ENCODE data around the gene TGFB1I1. TPM values are rescaled to one million over a fixed set of nuclear protein-coding genes. Genes with fewer than 3 reads are reported as not detected.
A peak's percentile ranks its signal among the peaks of the same experiment; 100 is the strongest.

Gene TGFB1I1
- total RNA-seq, 1 donor from 2014 or later, result 25.6 TPM

- TF ChIP-seq, protein P1, sequence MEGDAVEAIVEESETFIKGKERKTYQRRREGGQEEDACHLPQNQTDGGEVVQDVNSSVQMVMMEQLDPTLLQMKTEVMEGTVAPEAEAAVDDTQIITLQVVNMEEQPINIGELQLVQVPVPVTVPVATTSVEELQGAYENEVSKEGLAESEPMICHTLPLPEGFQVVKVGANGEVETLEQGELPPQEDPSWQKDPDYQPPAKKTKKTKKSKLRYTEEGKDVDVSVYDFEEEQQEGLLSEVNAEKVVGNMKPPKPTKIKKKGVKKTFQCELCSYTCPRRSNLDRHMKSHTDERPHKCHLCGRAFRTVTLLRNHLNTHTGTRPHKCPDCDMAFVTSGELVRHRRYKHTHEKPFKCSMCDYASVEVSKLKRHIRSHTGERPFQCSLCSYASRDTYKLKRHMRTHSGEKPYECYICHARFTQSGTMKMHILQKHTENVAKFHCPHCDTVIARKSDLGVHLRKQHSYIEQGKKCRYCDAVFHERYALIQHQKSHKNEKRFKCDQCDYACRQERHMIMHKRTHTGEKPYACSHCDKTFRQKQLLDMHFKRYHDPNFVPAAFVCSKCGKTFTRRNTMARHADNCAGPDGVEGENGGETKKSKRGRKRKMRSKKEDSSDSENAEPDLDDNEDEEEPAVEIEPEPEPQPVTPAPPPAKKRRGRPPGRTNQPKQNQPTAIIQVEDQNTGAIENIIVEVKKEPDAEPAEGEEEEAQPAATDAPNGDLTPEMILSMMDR (conservative IDR thresholded peaks at IDR 0.05), result no peak
- Mint-ChIP-seq H3K4me1 (ENCODE audit: unreplicated experiment) (peaks cover 13% of the 10 kb centered on the region), H3K27ac (no peak overlapping the region), H3K36me3 (no peaks in the 10 kb centered on the region), H3K4me3 (peak overlapping the region; percentile 2), H3K9me3 (no peaks in the 10 kb centered on the region), H3K27me3 (no peaks in the 10 kb centered on the region)
- no peak for DNase-seq (ENCODE audit: extremely low spot score, unreplicated experiment)
Observed at GRCh38 chr16:31461201-31461920, 10.6 kb upstream of the TGFB1I1 start.

DNA sequence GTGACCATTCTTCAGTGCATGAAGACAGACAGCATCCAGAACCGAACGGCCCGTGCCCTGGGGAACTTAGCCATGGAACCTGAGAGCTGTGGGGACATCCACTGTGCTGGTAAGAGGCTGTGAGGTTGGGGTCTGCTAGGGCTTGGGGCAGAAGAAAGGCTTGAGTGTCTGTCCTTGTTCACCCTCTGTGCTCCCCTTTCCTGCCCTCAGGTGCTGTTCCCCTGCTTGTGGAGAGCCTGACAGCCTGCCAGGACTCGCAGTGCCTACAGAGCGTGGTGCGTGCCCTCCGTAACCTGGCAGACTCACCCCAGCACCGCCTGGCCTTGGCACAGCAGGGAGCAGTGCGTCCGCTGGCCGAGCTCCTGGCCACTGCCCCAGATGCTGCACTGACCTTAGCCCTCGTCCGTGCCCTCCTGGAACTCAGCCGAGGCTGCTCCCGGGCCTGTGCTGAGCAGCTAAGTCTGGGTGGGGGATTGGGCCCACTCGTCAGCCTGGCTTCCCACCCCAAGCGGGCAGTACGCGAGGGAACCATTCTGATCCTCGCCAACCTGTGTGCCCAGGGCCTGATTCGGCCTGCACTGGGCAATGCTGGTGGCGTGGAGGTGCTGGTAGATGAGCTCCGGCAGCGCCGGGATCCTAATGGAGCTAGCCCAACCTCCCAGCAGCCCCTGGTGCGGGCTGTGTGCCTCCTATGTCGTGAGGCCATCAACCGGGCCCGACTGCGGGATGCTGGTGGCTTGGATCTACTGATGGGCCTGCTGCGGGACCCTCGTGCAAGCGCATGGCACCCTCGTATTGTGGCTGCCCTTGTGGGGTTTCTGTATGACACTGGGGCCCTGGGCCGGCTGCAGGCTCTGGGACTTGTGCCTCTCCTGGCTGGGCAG, 9.8 kb upstream of the TGFB1I1 start:
- H3K27ac Mint-ChIP-seq, result no peak overlapping the region
- peaks cover 13% of the 10 kb centered on the region for H3K4me1 Mint-ChIP-seq (ENCODE audit: unreplicated experiment)
- H3K9me3 Mint-ChIP-seq, result no peaks in the 10 kb centered on the region
- H3K27me3 Mint-ChIP-seq, result no peaks in the 10 kb centered on the region
- no peak for DNase-seq (ENCODE audit: extremely low spot score, unreplicated experiment)
- TF ChIP-seq, protein P1 (conservative IDR thresholded peaks at IDR 0.05), result no peak
- no peaks in the 10 kb centered on the region for H3K36me3 Mint-ChIP-seq
- H3K4me3 Mint-ChIP-seq, result no peak overlapping the region

DNA sequence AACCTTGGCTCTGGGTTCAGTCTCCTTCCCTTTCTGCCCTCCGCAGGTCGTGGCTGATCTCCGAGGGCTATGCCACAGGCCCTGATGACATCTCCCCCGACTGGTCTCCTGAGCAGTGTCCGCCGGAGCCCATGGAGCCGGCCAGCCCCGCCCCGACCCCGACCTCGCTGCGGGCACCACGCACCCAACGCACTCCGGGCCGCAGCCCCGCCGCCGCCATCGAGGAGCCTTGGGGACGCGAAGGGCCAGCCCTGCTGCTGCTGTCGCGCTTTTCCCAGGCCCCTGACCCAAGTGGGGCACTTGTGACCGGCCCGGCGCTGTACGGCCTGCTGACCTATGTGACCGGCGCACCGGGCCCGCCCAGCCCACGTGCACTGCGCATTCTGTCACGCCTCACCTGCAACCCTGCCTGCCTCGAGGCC, 7.6 kb upstream of the TGFB1I1 start:
- no peak overlapping the region for H3K4me3 Mint-ChIP-seq
- H3K9me3 Mint-ChIP-seq, result no peaks in the 10 kb centered on the region
- TF ChIP-seq, protein P1 (conservative IDR thresholded peaks at IDR 0.05), result no peak
- DNase-seq (ENCODE audit: extremely low spot score, unreplicated experiment), result no peak
- H3K27me3 Mint-ChIP-seq, result no peaks in the 10 kb centered on the region
- no peak overlapping the region for H3K27ac Mint-ChIP-seq
- no peaks in the 10 kb centered on the region for H3K36me3 Mint-ChIP-seq
- peaks cover 10% of the 10 kb centered on the region for H3K4me1 Mint-ChIP-seq (ENCODE audit: unreplicated experiment)

- Mint-ChIP-seq H3K4me3 (no peak overlapping the region), H3K4me1 (ENCODE audit: unreplicated experiment) (peaks cover 10% of the 10 kb centered on the region), H3K27ac (no peak overlapping the region), H3K27me3 (no peaks in the 10 kb centered on the region), H3K36me3 (no peaks in the 10 kb centered on the region), H3K9me3 (no peaks in the 10 kb centered on the region)
- TF ChIP-seq, protein P1 (conservative IDR thresholded peaks at IDR 0.05), result no peak
- no peak for DNase-seq (ENCODE audit: extremely low spot score, unreplicated experiment)
Observed at GRCh38 chr16:31464781-31465260, 7.1 kb upstream of the TGFB1I1 start.

- H3K27me3 Mint-ChIP-seq, result no peaks in the 10 kb centered on the region
- no peak overlapping the region for H3K27ac Mint-ChIP-seq
- no peaks in the 10 kb centered on the region for H3K36me3 Mint-ChIP-seq
- TF ChIP-seq, protein P1 (conservative IDR thresholded peaks at IDR 0.05), result no peak
- DNase-seq (ENCODE audit: extremely low spot score, unreplicated experiment), result no peak
- H3K9me3 Mint-ChIP-seq, result no peaks in the 10 kb centered on the region
- peaks cover 4% of the 10 kb centered on the region for H3K4me1 Mint-ChIP-seq (ENCODE audit: unreplicated experiment)
- H3K4me3 Mint-ChIP-seq, result no peak overlapping the region
Observed at GRCh38 chr16:31465788-31466370, 6.1 kb upstream of the TGFB1I1 start.

Measured in type B pancreatic cell (in vitro differentiated cells).